Mesangial cell (primary cell): ENCODE measurements around the gene ABHD4. TPM values are rescaled to one million over a fixed set of nuclear protein-coding genes. Genes with fewer than 3 reads are reported as not detected.

Source experiments
- total RNA-seq: library from RNA; depleted of rRNA; stranded (reverse); fragments of >200 nt; gene quantifications from 2 replicates; pipeline ENCODE4 v1.2.3, GENCODE V29; 2015

The ABHD4 gene
- total RNA-seq: 13.9 and 39.0 TPM in 2 replicates

GRCh38 chr14:22598099-22598895, at the start of gene ABHD4:
ABHD4 (plus strand) TSS chr14:22598300; CDS start chr14:22598307, 7 bp downstream.

GRCh38 chr14:22589096-22589839, 8.8 kb upstream of the ABHD4 start, which contains the start of gene DAD1:
DAD1 (minus strand) TSS chr14:22589224; CDS start chr14:22589157, 67 bp downstream.

GRCh38 chr14:22644305-22644635, 46.2 kb downstream of the ABHD4 start, which contains the start of gene OR6J1:
OR6J1 (minus strand) TSS chr14:22644352; CDS start chr14:22634811, 9,541 bp downstream.

Other genes with a start within 250 kb of the ABHD4 start
- gene DAD1, start 9.1 kb upstream of the ABHD4 start, total RNA-seq: 350 and 470 TPM in 2 replicates
- gene OR6J1, start 46.1 kb downstream of the ABHD4 start, total RNA-seq: not detected in 2 replicates
- 92.7 and 164 TPM in 2 replicates for gene OXA1L, start 168.4 kb downstream of the ABHD4 start, total RNA-seq
- gene SLC7A7, start 217.1 kb downstream of the ABHD4 start, total RNA-seq: 3.4 and 30.9 TPM in 2 replicates
- 66.7 and 133 TPM in 2 replicates for gene MRPL52, start 231.6 kb downstream of the ABHD4 start, total RNA-seq
- gene MMP14, start 238.3 kb downstream of the ABHD4 start, total RNA-seq: 389 and 526 TPM in 2 replicates